ENCODE measurements around the gene CXorf58. TPM values are rescaled to one million over a fixed set of nuclear protein-coding genes. Genes with fewer than 3 reads are reported as not detected.

Gene CXorf58
- total RNA-seq, result not detected

DNA sequence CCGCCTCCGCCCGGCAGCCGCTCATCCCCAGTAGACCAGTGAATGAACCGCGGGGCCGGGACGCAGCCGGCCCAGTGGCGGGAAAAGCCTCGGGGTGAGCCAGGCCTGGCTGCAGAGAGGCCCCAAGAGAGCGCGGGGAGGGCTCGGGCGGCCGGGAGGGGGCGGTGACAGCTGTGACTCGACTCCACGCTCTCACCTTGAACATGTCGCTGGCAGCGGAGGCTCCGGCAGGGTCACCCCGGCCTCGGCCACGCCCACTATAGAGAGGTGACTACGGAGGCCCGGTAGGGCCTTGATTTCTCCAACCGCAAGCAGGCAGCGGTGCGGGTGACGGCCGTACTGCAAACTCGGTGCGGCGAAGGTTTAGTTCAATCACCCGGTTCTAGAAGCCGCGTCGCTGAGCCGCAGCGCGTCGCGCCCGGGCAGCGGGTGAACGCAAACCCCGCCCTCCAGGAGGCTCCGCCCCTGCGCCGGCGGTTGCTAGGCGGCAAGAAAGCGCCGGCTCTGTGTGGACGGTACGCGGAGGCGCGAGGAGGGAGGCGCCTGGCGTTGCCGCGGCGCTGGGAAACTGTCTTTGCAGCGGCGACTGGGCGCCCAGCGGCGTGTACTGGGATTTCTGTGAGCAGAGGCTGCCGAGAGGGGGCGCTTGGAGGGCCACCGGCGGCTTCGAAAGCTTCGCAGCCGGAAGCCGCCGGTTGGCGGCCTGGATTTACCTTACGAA, at the start of gene CXorf58, which contains the start of gene APOO:
TSS of gene CXorf58 (plus strand) at position 509 of the 721 bp plus-strand sequence. CDS start 2,297 bp downstream, outside the sequence.
TSS of gene APOO (minus strand) at position 441 of the 721 bp plus-strand sequence. CDS start at position 205, 236 bp downstream.

Other genes with a start within 250 kb of the CXorf58 start
- gene PRDX4, start 240.5 kb upstream of the CXorf58 start, total RNA-seq, result 100 to 1,000 TPM; 134 to 146 TPM
- gene ACOT9, start 164.7 kb upstream of the CXorf58 start, total RNA-seq, result 10 to 100 TPM; 59.5 to 69.9 TPM
- 100 to 1,000 TPM; 686 to 841 TPM for gene SAT1, start 124.8 kb upstream of the CXorf58 start, total RNA-seq
- 10 to 100 TPM; 28.9 to 39.0 TPM for gene APOO, start 68 bp upstream of the CXorf58 start, total RNA-seq
- gene KLHL15, start 119.2 kb downstream of the CXorf58 start, total RNA-seq, result 10 to 100 TPM; 10.7 to 13.3 TPM
- 100 to 1,000 TPM; 164 to 268 TPM for gene EIF2S3, start 146.9 kb downstream of the CXorf58 start, total RNA-seq
- 10 to 100 TPM; 36.1 to 40.3 TPM for gene ZFX, start 241.7 kb downstream of the CXorf58 start, total RNA-seq